Heart left ventricle (tissue), 16 donors: ENCODE results near the gene ADTRP. TPM values are rescaled to one million over a fixed set of nuclear protein-coding genes. Genes with fewer than 3 reads are reported as not detected.

Experiments
- ATAC-seq, 4 donors: fragments of 200-7000 bp; cut with Tn5 transposase; one replicate each; pipeline ENCODE4 v1.9.1; 2020 to 2022; ENCODE audit warnings: moderate library complexity in 4 of 4, mild to moderate bottlenecking in 3 of 4, moderate number of reproducible peaks in 1 of 4
- DNase-seq, 5 donors: peaks; one replicate each; pipeline ENCODE4 v3.0.0-alpha.2; 2020
- H3K27ac ChIP-seq, 12 donors: fragments of 200-600 bp; sonication (generic) in 4 of 12; one replicate each; pipeline versions ENCODE4 v1.5.0 to v1.8.0; 2016 to 2022; ENCODE audit warnings: mild to moderate bottlenecking in 2 of 12
- H3K27me3 ChIP-seq, 9 donors: fragments of 200-600 bp; sonication (generic) in 2 of 9; one replicate each; pipeline versions ENCODE4 v1.5.1 to v1.8.0; 2016 to 2022; ENCODE audit warnings: mild to moderate bottlenecking in 3 of 9
- H3K36me3 ChIP-seq, 9 donors: fragments of 200-600 bp; sonication (generic) in 2 of 9; one replicate each; pipeline versions ENCODE4 v1.5.0 to v1.8.0; 2018 to 2022; ENCODE audit warnings: mild to moderate bottlenecking in 2 of 9
- H3K4me1 ChIP-seq, 12 donors: fragments of 200-600 bp; sonication (generic) in 4 of 12; one replicate each; pipeline versions ENCODE4 v1.5.0 to v1.8.0; 2016 to 2022; ENCODE audit warnings: mild to moderate bottlenecking in 3 of 12
- H3K4me3 ChIP-seq, 12 donors: fragments of 200-600 bp; sonication (generic) in 4 of 12; one replicate each; pipeline versions ENCODE4 v1.5.0 to v1.8.0; 2017 to 2022; ENCODE audit warnings: mild to moderate bottlenecking in 9 of 12, moderate library complexity in 4 of 12
- H3K9me3 ChIP-seq, 12 donors: fragments of 200-600 bp; sonication (generic) in 4 of 12; one replicate each; pipeline versions ENCODE4 v1.5.0 to v1.8.0; 2016 to 2022; ENCODE audit warnings: mild to moderate bottlenecking in 1 of 12
- CTCF ChIP-seq, 12 donors: fragments of 200-600 bp; sonication (generic) in 4 of 12; IDR thresholded peaks; one replicate each; pipeline versions ENCODE4 v1.5.0 to v1.8.0; 2018 to 2022; ENCODE audit warnings: antibody characterized with exemption in 12 of 12, mild to moderate bottlenecking in 5 of 12
- POLR2A ChIP-seq, 2 donors: fragments of 450-650 bp; IDR thresholded peaks; one replicate each; pipeline ENCODE4 v1.6.1; 2017; ENCODE audit warnings: antibody characterized with exemption in 2 of 2, mild to moderate bottlenecking in 2 of 2, moderate library complexity in 2 of 2
- WGBS, 4 donors: extraction: QIAGEN DNeasy Blood & Tissue Kit in 2 of 4; methylation state at CpG; one replicate each; pipeline versions ENCODE4 v1.1.5 to v1.1.7; 2013 to 2018; 5-methylcytosine and 5-hydroxymethylcytosine counted together
- intact Hi-C, 10 donors: fragments of 100-400 bp; cut with DNase I; formaldehyde crosslinking; loops; one replicate each; pipeline versions ENCODE4 v1.11.1 to v1.14.2; 2022
- polyA plus RNA-seq, 2 donors: library from polyadenylated mRNA; stranded (reverse); fragments of 200-250 nt; gene quantifications; one replicate each; pipeline ENCODE4 v1.2.3, GENCODE V29; 2013
- total RNA-seq, 9 donors: library from RNA; depleted of rRNA in 2 of 9; stranded (reverse); fragments of >200 nt in 2 of 9; fragmentation: NEBNext Ultra II Directional in 3 of 9; extraction: Animal tissue kit (Norgen Biotek cat#: 25700) in 3 of 9; gene quantifications; one replicate each; pipeline versions ENCODE4 v1.1.0 to v1.2.4, GENCODE V29; 2016 to 2023
- donor health status: ischemic (EF 13 %, LVEDD 7.1; RV severe dilation, severe dysfunction).
- donor health status: healthy with polysubstance abuse.
- donor health status: DM: no; HTN: yes; CAD: no.
- donor health status: DM: no; HTN: no; CAD: no.
- donor health status: ischemic (EF 25% LVEDD 6.9; RV normal size, moderate dysfunction).
- donor health status: ischemic (EF 25% LVEDD 5.7; RV mildly dilated, moderate dysfunction).
- donor health status: healthy.
- donor health status: DM: yes; HTN: yes; CAD: no.
- donor health status: ischemic (EF 35%, LVEDD 5.7; RV mildly dilated, moderate dysfunction).
- donor health status: nonischemic (EF 11% LVEDD 7.7; RV severe dilation, severe dysfunction).
- donor health status: DM: yes; HTN: yes; CAD: no.
- donor health status: PGD.
- donor health status: ischemic (EF 29% LVEDD 5.4; RV normal size, mild dysfunction).
- donor health status: nonischemic (EF 23%, LVEDD 6.1; RV moderate dilation, normal function).

Gene ADTRP
- total and polyA plus RNA-seq, 11 donors = 0.26 to 0.85 (median 0.45) TPM; not detected in 7

DNA sequence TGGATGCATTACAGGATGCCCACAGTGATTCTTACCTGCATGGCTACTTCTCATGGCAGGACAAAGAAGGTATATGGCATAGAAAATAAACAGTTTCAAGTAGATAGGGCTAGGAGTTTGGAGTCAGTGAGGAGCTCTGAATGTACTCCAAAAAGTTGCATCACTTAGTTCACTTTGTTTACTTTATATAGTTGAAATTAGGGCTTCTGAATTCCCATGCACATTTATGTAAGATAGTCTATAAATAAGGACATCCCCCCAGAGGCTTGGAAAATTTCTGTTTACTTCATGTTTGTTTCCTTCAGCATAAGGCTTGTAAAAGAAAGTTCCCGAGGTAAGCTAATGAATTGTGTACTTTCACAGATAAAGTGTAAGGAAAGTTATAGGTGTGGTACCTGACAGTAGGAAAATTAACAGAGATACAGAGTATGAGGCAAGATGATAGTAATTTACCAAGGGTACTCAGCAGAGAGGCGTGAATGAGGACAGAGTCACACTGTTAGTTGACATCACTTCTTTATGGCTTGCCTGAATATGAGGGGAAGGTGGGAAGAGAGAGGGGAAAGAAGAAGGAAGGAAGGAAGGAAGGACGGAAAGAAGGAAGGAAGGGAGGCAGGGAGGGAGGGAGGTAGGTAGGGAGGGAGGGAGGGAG, 51.1 kb downstream of the ADTRP start:
- Histone ChIP-seq H3K4me1 (peaks cover 0 to 21% (median 0%) of the 10 kb centered on the region in 12 donors), H3K36me3 (no peaks in the 10 kb centered on the region), H3K9me3 (no peaks in the 10 kb centered on the region), H3K4me3 (no peak overlapping the region), H3K27me3 (no peaks in the 10 kb centered on the region), H3K27ac (no peak overlapping the region)
- no peak for TF ChIP-seq POLR2A (IDR thresholded peaks at IDR 0.05)
- DNase-seq (no peak), ATAC-seq (no peak)
- intact Hi-C loops = no loop called here
- 61 to 82% (median 63%) methylated on average over 3 of the region's 3 CpGs for WGBS, 4 donors

DNA sequence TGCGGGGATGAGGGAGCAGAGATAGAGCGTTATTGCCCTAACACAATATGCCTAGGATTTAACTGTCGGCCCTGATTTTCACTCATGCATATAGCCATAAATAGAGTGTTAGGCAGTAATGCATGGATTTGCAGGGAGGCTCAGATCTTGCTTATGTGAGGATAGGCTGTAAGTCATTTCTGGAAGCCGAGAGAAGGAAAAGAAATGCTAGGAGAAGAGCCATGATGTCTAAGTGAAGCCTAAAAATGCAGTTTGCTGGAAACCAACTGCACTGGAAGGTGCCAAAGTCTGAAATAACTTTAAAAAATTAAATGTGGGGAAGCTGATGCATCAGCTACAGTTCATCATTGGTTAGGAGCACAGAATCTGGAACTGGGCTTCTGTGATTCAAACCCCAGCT, 54.3 kb downstream of the ADTRP start:
- no peaks in the 10 kb centered on the region for H3K36me3 ChIP-seq
- ATAC-seq = no peak
- DNase-seq = no peak
- TF ChIP-seq CTCF (IDR thresholded peaks at IDR 0.05) (no peak), POLR2A (IDR thresholded peaks at IDR 0.05) (no peak)
- intact Hi-C loops = no loop called here
- H3K4me1 ChIP-seq = no peaks in the 10 kb centered on the region
- no peaks in the 10 kb centered on the region for H3K9me3 ChIP-seq
- 96% methylated on average over 4 of the region's 4 CpGs for WGBS, 4 donors
- H3K27me3 ChIP-seq = no peaks in the 10 kb centered on the region
- H3K4me3 ChIP-seq = no peak overlapping the region
- H3K27ac ChIP-seq = no peak overlapping the region

DNA sequence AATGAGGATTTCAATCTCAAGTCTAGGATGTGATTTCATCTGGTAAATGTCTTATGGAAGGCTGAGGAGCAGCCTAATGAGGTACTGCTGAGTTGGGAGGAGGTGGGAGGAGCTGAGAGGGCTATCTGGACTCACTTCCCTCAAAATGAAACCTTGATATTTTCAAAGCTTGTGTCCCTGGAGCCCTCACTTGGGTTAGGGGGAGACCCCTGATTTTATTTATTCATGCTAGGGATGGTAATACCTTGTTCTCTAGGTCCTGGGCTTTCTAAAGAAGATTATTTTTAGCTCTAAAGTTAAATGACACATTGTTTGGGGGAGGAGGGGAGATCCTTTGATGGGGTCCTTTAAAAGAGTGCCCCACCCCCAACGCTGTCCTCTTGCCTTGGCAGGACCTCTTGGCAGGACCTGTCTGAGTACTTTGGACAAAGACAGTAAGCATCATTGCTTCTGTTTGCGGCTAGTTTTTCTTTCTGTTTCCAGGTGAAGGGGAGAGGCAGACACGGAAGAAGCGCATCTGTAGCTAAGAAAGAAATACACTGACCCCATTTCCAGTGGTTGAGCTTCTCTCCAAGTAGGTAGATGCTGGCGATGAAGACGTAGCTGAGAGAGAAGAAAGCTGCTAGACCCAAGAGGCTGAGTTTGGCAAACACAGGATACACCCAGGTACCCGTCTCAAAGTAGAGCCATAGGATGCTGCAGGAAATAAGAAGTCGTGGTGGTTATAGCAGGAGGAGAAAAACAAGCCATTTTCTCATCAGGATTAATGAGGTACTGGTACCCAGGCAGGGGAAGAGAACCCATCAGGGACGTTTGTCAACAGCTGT, 55.6 kb downstream of the ADTRP start:
- H3K4me1 ChIP-seq = no peaks in the 10 kb centered on the region
- no peaks in the 10 kb centered on the region for H3K9me3 ChIP-seq
- DNase-seq (no peak), ATAC-seq (no peak)
- WGBS, 4 donors = 80 to 90% (median 83%) methylated on average over 9 of the region's 9 CpGs
- no peak overlapping the region for H3K4me3 ChIP-seq
- intact Hi-C loops = no loop called here
- no peaks in the 10 kb centered on the region for H3K36me3 ChIP-seq
- no peaks in the 10 kb centered on the region for H3K27me3 ChIP-seq
- H3K27ac ChIP-seq = no peak overlapping the region
- TF ChIP-seq POLR2A (IDR thresholded peaks at IDR 0.05) (no peak), CTCF (IDR thresholded peaks at IDR 0.05) (no peak)

DNA sequence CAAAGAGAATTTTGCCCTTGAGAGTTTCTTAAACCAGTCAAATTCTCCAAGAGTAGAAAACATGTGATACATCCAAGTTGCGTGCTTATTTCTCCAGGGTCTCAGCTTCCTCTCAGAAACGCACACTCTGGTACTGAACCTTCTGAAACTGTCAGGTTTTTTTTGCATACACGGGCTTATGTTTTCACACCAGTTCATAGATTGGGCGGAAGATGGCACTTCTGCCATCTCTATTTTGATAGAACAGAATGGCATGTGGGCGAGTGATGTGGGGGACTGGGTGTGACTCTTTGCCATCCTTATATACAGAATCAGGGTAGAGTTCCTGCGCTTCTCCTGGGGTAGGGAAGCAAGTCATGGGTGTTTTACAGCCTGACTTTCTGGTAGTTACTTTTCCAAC, 56.4 kb downstream of the ADTRP start:
- no peaks in the 10 kb centered on the region for H3K4me1 ChIP-seq
- TF ChIP-seq POLR2A (IDR thresholded peaks at IDR 0.05) = no peak
- no peak for TF ChIP-seq CTCF (IDR thresholded peaks at IDR 0.05)
- no peak for DNase-seq
- no peaks in the 10 kb centered on the region for H3K9me3 ChIP-seq
- no peaks in the 10 kb centered on the region for H3K36me3 ChIP-seq
- intact Hi-C loops = no loop called here
- no peaks in the 10 kb centered on the region for H3K27me3 ChIP-seq
- no peak for ATAC-seq
- 88 to 90% (median 89%) methylated on average over 6 of the region's 6 CpGs for WGBS, 4 donors
- H3K4me3 ChIP-seq = no peak overlapping the region
- H3K27ac ChIP-seq = no peak overlapping the region
